ENCODE results near the gene C10orf120. TPM values are rescaled to one million over a fixed set of nuclear protein-coding genes. Genes with fewer than 3 reads are reported as not detected.

The C10orf120 gene
- total and polyA plus RNA-seq, 2 experiments from 2014 or later: not detected

DNA sequence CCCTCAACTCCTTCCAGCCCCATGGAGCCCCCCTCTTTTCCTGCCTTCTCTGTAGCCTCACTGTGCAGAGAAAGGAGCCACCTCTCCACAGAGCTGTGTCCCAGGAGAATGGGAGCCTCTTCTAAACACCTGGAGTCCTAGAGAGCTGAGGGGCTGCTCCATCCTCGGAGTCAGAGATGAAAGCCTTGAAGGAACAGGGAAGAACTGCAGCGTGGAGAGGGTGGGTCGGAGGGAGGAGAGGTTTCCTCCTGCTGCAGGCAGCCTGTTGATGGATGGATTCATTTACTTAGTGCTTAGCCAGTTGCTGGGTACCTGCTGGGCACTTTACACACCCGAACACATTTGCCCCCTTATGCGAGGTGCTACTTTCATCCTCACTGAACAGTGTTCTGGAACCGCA, 39.0 kb downstream of the C10orf120 start (continued):
- TF ChIP-seq, protein P1, sequence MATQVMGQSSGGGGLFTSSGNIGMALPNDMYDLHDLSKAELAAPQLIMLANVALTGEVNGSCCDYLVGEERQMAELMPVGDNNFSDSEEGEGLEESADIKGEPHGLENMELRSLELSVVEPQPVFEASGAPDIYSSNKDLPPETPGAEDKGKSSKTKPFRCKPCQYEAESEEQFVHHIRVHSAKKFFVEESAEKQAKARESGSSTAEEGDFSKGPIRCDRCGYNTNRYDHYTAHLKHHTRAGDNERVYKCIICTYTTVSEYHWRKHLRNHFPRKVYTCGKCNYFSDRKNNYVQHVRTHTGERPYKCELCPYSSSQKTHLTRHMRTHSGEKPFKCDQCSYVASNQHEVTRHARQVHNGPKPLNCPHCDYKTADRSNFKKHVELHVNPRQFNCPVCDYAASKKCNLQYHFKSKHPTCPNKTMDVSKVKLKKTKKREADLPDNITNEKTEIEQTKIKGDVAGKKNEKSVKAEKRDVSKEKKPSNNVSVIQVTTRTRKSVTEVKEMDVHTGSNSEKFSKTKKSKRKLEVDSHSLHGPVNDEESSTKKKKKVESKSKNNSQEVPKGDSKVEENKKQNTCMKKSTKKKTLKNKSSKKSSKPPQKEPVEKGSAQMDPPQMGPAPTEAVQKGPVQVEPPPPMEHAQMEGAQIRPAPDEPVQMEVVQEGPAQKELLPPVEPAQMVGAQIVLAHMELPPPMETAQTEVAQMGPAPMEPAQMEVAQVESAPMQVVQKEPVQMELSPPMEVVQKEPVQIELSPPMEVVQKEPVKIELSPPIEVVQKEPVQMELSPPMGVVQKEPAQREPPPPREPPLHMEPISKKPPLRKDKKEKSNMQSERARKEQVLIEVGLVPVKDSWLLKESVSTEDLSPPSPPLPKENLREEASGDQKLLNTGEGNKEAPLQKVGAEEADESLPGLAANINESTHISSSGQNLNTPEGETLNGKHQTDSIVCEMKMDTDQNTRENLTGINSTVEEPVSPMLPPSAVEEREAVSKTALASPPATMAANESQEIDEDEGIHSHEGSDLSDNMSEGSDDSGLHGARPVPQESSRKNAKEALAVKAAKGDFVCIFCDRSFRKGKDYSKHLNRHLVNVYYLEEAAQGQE (IDR thresholded peaks at IDR 0.05; ENCODE audit: unreplicated experiment): no peak

DNA sequence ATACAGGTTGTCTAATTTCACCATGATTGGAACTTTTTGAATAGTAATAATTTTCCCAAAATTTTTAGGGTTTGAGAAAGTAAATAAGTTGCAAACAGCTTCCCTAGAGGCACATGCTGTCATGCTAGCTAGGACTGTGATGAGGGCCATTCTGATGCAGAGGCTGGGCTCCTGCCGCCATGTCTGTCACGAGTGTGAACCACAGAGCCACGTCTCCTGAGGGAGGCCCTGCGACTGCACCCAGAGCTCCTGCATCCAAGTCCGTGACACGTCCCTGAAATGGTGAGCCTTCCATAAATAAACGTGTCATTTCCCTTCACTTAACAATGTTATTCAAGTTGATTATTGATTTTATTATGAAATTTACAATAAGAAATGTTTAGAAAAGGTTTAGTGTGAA, 40.0 kb downstream of the C10orf120 start:
- H3K4me3 Mint-ChIP-seq: no peak overlapping the region
- no peaks in the 10 kb centered on the region for H3K36me3 Mint-ChIP-seq (ENCODE audit: low read depth)
- no peaks in the 10 kb centered on the region for H3K79me2 ChIP-seq (replicated peaks; ENCODE audit: insufficient read depth)
- peaks cover 3% of the 10 kb centered on the region; the same call in 1 of the 3 replicates for H3K4me1 Mint-ChIP-seq
- H3K4me3 ChIP-seq: no peak overlapping the region
- no peak for DNase-seq (ENCODE audit: low spot score)
- H3K4me2 ChIP-seq: no peak overlapping the region
- no peaks in the 10 kb centered on the region for H3K4me1 ChIP-seq (ENCODE audit: insufficient read depth)
- H3K9me3 Mint-ChIP-seq: no peaks in the 10 kb centered on the region
- H2AFZ ChIP-seq: no peak overlapping the region
- H3K9me2 ChIP-seq (ENCODE audit: insufficient read depth): peaks cover 23% of the 10 kb centered on the region; the same call in 1 of the 2 replicates
- H3K36me3 ChIP-seq (ENCODE audit: insufficient read depth): no peaks in the 10 kb centered on the region
- H3K27ac ChIP-seq (ENCODE audit: low read depth): no peak overlapping the region
- H3K27ac Mint-ChIP-seq: no peak overlapping the region
- H3K27me3 ChIP-seq (ENCODE audit: insufficient read depth): no peaks in the 10 kb centered on the region
- H3K27me3 Mint-ChIP-seq (ENCODE audit: insufficient read depth, low read depth, poor library complexity): no peaks in the 10 kb centered on the region
- ATAC-seq: no peak
- H3F3A ChIP-seq (replicated peaks; ENCODE audit: low read depth): no peaks in the 10 kb centered on the region
- H4K20me1 ChIP-seq (replicated peaks; ENCODE audit: insufficient read depth): no peaks in the 10 kb centered on the region
- no peak for TF ChIP-seq POLR2AphosphoS5 (IDR thresholded peaks at IDR 0.05; ENCODE audit: low read depth)
- no peak for TF ChIP-seq STAT1 (IDR thresholded peaks at IDR 0.05; ENCODE audit: unreplicated experiment)
- TF ChIP-seq NANOG (IDR thresholded peaks at IDR 0.05; ENCODE audit: borderline replicate concordance): no peak
- TF ChIP-seq, protein P1 (IDR thresholded peaks at IDR 0.05; ENCODE audit: unreplicated experiment): no peak
- TF ChIP-seq EZH2 (IDR thresholded peaks at IDR 0.05; ENCODE audit: low read depth, unreplicated experiment): no peak
- TF ChIP-seq, protein P2, sequence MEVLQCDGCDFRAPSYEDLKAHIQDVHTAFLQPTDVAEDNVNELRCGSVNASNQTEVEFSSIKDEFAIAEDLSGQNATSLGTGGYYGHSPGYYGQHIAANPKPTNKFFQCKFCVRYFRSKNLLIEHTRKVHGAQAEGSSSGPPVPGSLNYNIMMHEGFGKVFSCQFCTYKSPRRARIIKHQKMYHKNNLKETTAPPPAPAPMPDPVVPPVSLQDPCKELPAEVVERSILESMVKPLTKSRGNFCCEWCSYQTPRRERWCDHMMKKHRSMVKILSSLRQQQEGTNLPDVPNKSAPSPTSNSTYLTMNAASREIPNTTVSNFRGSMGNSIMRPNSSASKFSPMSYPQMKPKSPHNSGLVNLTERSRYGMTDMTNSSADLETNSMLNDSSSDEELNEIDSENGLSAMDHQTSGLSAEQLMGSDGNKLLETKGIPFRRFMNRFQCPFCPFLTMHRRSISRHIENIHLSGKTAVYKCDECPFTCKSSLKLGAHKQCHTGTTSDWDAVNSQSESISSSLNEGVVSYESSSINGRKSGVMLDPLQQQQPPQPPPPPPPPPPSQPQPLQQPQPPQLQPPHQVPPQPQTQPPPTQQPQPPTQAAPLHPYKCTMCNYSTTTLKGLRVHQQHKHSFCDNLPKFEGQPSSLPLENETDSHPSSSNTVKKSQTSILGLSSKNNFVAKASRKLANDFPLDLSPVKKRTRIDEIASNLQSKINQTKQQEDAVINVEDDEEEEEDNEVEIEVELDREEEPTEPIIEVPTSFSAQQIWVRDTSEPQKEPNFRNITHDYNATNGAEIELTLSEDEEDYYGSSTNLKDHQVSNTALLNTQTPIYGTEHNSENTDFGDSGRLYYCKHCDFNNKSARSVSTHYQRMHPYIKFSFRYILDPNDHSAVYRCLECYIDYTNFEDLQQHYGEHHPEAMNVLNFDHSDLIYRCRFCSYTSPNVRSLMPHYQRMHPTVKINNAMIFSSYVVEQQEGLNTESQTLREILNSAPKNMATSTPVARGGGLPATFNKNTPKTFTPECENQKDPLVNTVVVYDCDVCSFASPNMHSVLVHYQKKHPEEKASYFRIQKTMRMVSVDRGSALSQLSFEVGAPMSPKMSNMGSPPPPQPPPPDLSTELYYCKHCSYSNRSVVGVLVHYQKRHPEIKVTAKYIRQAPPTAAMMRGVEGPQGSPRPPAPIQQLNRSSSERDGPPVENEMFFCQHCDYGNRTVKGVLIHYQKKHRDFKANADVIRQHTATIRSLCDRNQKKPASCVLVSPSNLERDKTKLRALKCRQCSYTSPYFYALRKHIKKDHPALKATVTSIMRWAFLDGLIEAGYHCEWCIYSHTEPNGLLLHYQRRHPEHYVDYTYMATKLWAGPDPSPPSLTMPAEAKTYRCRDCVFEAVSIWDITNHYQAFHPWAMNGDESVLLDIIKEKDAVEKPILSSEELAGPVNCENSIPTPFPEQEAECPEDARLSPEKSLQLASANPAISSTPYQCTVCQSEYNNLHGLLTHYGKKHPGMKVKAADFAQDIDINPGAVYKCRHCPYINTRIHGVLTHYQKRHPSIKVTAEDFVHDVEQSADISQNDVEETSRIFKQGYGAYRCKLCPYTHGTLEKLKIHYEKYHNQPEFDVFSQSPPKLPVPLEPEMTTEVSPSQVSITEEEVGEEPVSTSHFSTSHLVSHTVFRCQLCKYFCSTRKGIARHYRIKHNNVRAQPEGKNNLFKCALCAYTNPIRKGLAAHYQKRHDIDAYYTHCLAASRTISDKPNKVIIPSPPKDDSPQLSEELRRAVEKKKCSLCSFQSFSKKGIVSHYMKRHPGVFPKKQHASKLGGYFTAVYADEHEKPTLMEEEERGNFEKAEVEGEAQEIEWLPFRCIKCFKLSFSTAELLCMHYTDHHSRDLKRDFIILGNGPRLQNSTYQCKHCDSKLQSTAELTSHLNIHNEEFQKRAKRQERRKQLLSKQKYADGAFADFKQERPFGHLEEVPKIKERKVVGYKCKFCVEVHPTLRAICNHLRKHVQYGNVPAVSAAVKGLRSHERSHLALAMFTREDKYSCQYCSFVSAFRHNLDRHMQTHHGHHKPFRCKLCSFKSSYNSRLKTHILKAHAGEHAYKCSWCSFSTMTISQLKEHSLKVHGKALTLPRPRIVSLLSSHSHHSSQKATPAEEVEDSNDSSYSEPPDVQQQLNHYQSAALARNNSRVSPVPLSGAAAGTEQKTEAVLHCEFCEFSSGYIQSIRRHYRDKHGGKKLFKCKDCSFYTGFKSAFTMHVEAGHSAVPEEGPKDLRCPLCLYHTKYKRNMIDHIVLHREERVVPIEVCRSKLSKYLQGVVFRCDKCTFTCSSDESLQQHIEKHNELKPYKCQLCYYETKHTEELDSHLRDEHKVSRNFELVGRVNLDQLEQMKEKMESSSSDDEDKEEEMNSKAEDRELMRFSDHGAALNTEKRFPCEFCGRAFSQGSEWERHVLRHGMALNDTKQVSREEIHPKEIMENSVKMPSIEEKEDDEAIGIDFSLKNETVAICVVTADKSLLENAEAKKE (CRISPR knock-in tag; IDR thresholded peaks at IDR 0.05): no peak
- no peak for TF ChIP-seq EZH2phosphoT487 (IDR thresholded peaks at IDR 0.05; ENCODE audit: unreplicated experiment)
- no peak for TF ChIP-seq ZNF331 (CRISPR knock-in tag; IDR thresholded peaks at IDR 0.05; ENCODE audit: low read depth)
- TF ChIP-seq, protein P3, sequence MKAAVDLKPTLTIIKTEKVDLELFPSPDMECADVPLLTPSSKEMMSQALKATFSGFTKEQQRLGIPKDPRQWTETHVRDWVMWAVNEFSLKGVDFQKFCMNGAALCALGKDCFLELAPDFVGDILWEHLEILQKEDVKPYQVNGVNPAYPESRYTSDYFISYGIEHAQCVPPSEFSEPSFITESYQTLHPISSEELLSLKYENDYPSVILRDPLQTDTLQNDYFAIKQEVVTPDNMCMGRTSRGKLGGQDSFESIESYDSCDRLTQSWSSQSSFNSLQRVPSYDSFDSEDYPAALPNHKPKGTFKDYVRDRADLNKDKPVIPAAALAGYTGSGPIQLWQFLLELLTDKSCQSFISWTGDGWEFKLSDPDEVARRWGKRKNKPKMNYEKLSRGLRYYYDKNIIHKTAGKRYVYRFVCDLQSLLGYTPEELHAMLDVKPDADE (IDR thresholded peaks at IDR 0.05): no peak

Data from GM23338 (cell line).